Gastrocnemius medialis (tissue), 4 donors: Measurements from ENCODE around the gene FYCO1.

ENCODE experiments used
- CTCF ChIP-seq, 5 experiments: fragments of 450-650 bp in 3 of 5; fragments of 200-600 bp in 2 of 5; sonication (generic) in 2 of 5; IDR thresholded peaks in 4 of 5; conservative IDR thresholded peaks in 1 of 5; 1 replicate in 4 of 5; 2 replicates in 1 of 5; pipeline ENCODE4 v1.5.1; 2016 to 2019; ENCODE audit warnings: antibody characterized with exemption in 5 of 5, mild to moderate bottlenecking in 3 of 5, moderate library complexity in 3 of 5
- POLR2A ChIP-seq, 2 donors: fragments of 450-650 bp; IDR thresholded peaks; one replicate each; pipeline ENCODE4 v1.6.1; 2017; ENCODE audit warnings: antibody characterized with exemption in 2 of 2, mild to moderate bottlenecking in 2 of 2, moderate library complexity in 2 of 2

- peak in 3 of 5 experiments; percentile 16 to 43 (median 37) for TF ChIP-seq CTCF (IDR thresholded peaks at IDR 0.05 in 4 of 5, conservative IDR thresholded peaks at IDR 0.05 in 1 of 5)
- TF ChIP-seq POLR2A (IDR thresholded peaks at IDR 0.05) = no peak
Observed at GRCh38 chr3:45906681-45907407, 88.8 kb downstream of the FYCO1 start.
